CD4-positive, alpha-beta memory T cell (primary cell): ENCODE measurements around the gene MDN1. TPM values are rescaled to one million over a fixed set of nuclear protein-coding genes. Genes with fewer than 3 reads are reported as not detected.
A peak's percentile ranks its signal among the peaks of the same experiment; 100 is the strongest.
"Not testable (repeated sequence)": the region's sequence is repeated elsewhere in the genome, so short reads cannot be mapped to it uniquely, and the experiment has no call there.

ENCODE experiments used
- CTCF ChIA-PET: fragments of 350-600 bp; sonication (Branson Sonifier 250); formaldehyde crosslinking; loops from one replicate; lab custom pipeline; 2021; ENCODE audit warnings: inconsistent platforms; ENCODE audit not compliant: partially characterized antibody; lab: Charles Lee
- POLR2A ChIA-PET: fragments of 350-600 bp; sonication (Branson Sonifier 250); formaldehyde crosslinking; loops from one replicate; lab custom pipeline; 2021; ENCODE audit not compliant: partially characterized antibody; lab: Charles Lee
- DNase-seq, 5 donors: peaks; one replicate each; pipeline versions ENCODE4 v3.0.0 to v3.0.0-alpha.2; 2020 to 2022; ENCODE audit warnings: mixed read lengths in 1 of 5
- H3K27ac ChIP-seq: one replicate; pipeline ENCODE4 v1.7.0; 2013; ENCODE audit warnings: low read depth, low read length
- H3K27me3 ChIP-seq: 2 replicates; pipeline ENCODE4 v1.7.0; 2013; ENCODE audit warnings: mild to moderate bottlenecking, low read length, moderate library complexity; ENCODE audit not compliant: insufficient read depth
- H3K36me3 ChIP-seq: 2 replicates; pipeline ENCODE4 v1.7.0; 2013; ENCODE audit warnings: mild to moderate bottlenecking, low read length, moderate library complexity; ENCODE audit not compliant: insufficient read depth
- H3K4me1 ChIP-seq: 2 replicates; pipeline ENCODE4 v1.7.0; 2013; ENCODE audit warnings: mild to moderate bottlenecking, low read length, moderate library complexity; ENCODE audit not compliant: insufficient read depth
- H3K4me3 ChIP-seq, 2 donors: one replicate each; pipeline ENCODE4 v1.7.0; 2013; ENCODE audit warnings: low read length in 2 of 2, mild to moderate bottlenecking in 1 of 2
- H3K9me3 ChIP-seq, 2 donors: one replicate each; pipeline ENCODE4 v1.7.0; 2013; ENCODE audit warnings: low read length in 2 of 2, control low read depth in 1 of 2; ENCODE audit not compliant: control insufficient read depth in 1 of 2
- H3K27ac Mint-ChIP-seq, 7 donors: one replicate each; pipeline ENCODE4 v1.8.0; 2020 to 2021; ENCODE audit warnings: mixed read lengths in 7 of 7, mild to moderate bottlenecking in 6 of 7, inconsistent platforms in 3 of 7, moderate library complexity in 3 of 7
- H3K27me3 Mint-ChIP-seq, 2 donors: one replicate each; pipeline ENCODE4 v1.8.0; 2020 to 2021; ENCODE audit warnings: mixed read lengths in 2 of 2
- H3K36me3 Mint-ChIP-seq, 2 donors: one replicate each; pipeline ENCODE4 v1.8.0; 2020 to 2021; ENCODE audit warnings: mixed read lengths in 2 of 2, inconsistent platforms in 1 of 2, mild to moderate bottlenecking in 1 of 2
- H3K4me1 Mint-ChIP-seq, 4 donors: one replicate each; pipeline ENCODE4 v1.8.0; 2020 to 2021; ENCODE audit warnings: mixed read lengths in 4 of 4, mild to moderate bottlenecking in 1 of 4
- H3K4me3 Mint-ChIP-seq, 8 donors: one replicate each; pipeline ENCODE4 v1.8.0; 2020 to 2021; ENCODE audit warnings: mixed read lengths in 8 of 8, mild to moderate bottlenecking in 7 of 8, moderate library complexity in 6 of 8, inconsistent platforms in 3 of 8
- H3K9me3 Mint-ChIP-seq, 8 donors: one replicate each; pipeline ENCODE4 v1.8.0; 2020 to 2021; ENCODE audit warnings: mixed read lengths in 8 of 8, mild to moderate bottlenecking in 5 of 8, inconsistent platforms in 3 of 8, moderate library complexity in 1 of 8
- intact Hi-C: fragments of 100-400 bp; cut with micrococcal nuclease; formaldehyde crosslinking; loops from one replicate; pipeline ENCODE4 v1.15.1; 2023
- polyA plus RNA-seq, 2 donors: library from polyadenylated mRNA; unstranded; fragments of 300-500 nt; fragmentation: Illumina TruSeq; gene quantifications; one replicate each; pipeline ENCODE4 v1.2.3, GENCODE V29; 2021
- total RNA-seq, 2 experiments: library from RNA; stranded (reverse); gene quantifications; one replicate each; pipeline ENCODE4 v1.2.3, GENCODE V29; 2021

Gene MDN1
- total and polyA plus RNA-seq, 4 experiments from 2014 or later: 4.1 to 72.2 (median 36.1) TPM

- Histone ChIP-seq H3K36me3 (peaks cover 28% of the 10 kb centered on the region), H3K4me1 (peaks cover 18% of the 10 kb centered on the region)
- CTCF ChIA-PET, H3K9me3 Mint-ChIP-seq, DNase-seq, H3K27me3 Mint-ChIP-seq, POLR2A ChIA-PET, H3K27ac ChIP-seq, H3K27me3 ChIP-seq, H3K4me3 ChIP-seq, H3K9me3 ChIP-seq, H3K4me3 Mint-ChIP-seq, intact Hi-C loops: not testable (repeated sequence)
- Mint-ChIP-seq H3K27ac (peak overlapping the region in 1 of 7 donors; percentile 73), H3K4me1 (peaks cover 18 to 30% (median 21%) of the 10 kb centered on the region in 4 donors), H3K36me3 (peaks cover 27 to 58% of the 10 kb centered on the region in 2 donors)
Observed at GRCh38 chr6:89641581-89641980, 178.0 kb downstream of the MDN1 start.

GRCh38 chr6:89640804-89641203, 178.8 kb downstream of the MDN1 start:
- DNase-seq: no peak

GRCh38 chr6:89638320-89639195, 181.0 kb downstream of the MDN1 start, which contains the start of gene LYRM2:
LYRM2 (minus strand) TSS chr6:89638747; CDS start chr6:89638716, 31 bp downstream.
- H3K9me3 Mint-ChIP-seq: peaks cover 0 to 3% (median 0%) of the 10 kb centered on the region in 8 donors
- peaks cover 20 to 45% (median 29%) of the 10 kb centered on the region in 4 donors for H3K4me1 Mint-ChIP-seq
- no peaks in the 10 kb centered on the region for H3K27me3 Mint-ChIP-seq
- H3K4me3 Mint-ChIP-seq: peak within 1 kb of the TSS; percentile 95 to 98 (median 96)
- H3K27ac Mint-ChIP-seq: peak within 1 kb of the TSS; percentile 98 to 100 (median 99)
- no peaks in the 10 kb centered on the region for H3K27me3 ChIP-seq
- peak within 1 kb of the TSS; percentile 95 for H3K27ac ChIP-seq
- H3K4me3 ChIP-seq: peak within 1 kb of the TSS; percentile 97 to 99
- peaks cover 18% of the 10 kb centered on the region for H3K4me1 ChIP-seq
- POLR2A ChIA-PET: interaction anchor here (0.7 to 2.4 kb wide), 13 partner anchors 9 to 949 kb away, joined by 3 to 21 read pairs (median 4); partner anchors contain the start of genes MAP3K7, MDN1, PM20D2 and PNRC1
- intact Hi-C loops: loop anchor here (1.0 to 2.0 kb wide), 4 partner anchors 180 to 948 kb away; partner anchors contain the start of genes MAP3K7, MDN1 and RNGTT
- DNase-seq: peak; percentile 90 to 94 (median 92)
- no peaks in the 10 kb centered on the region for H3K9me3 ChIP-seq
- CTCF ChIA-PET: interaction anchor here (0.9 to 2.6 kb wide), 7 partner anchors 9 to 267 kb away, joined by 3 to 6 read pairs (median 4); partner anchors contain the start of gene ANKRD6
- H3K36me3 Mint-ChIP-seq: peaks cover 24 to 48% of the 10 kb centered on the region in 2 donors
- H3K36me3 ChIP-seq: peaks cover 8% of the 10 kb centered on the region

More at GRCh38 chr6:89640804-89641203, 178.8 kb downstream of the MDN1 start:
- peaks cover 0 to 3% (median 0%) of the 10 kb centered on the region in 8 donors for H3K9me3 Mint-ChIP-seq
- Histone ChIP-seq H3K36me3 (peaks cover 23% of the 10 kb centered on the region), H3K27me3 (no peaks in the 10 kb centered on the region), H3K9me3 (no peaks in the 10 kb centered on the region), H3K27ac (no peak overlapping the region), H3K4me3 (no peak overlapping the region), H3K4me1 (peaks cover 18% of the 10 kb centered on the region)
- H3K27me3 Mint-ChIP-seq: no peaks in the 10 kb centered on the region
- intact Hi-C loops: no loop called here
- ChIA-PET CTCF (interaction anchor here (1.9 kb wide), 1 partner anchor 208 kb away, joined by 6 read pairs; no protein-coding TSS in a partner anchor), POLR2A (no interaction called here)
- peaks cover 28 to 56% of the 10 kb centered on the region in 2 donors for H3K36me3 Mint-ChIP-seq
- peak overlapping the region in 1 of 8 donors; percentile 53 for H3K4me3 Mint-ChIP-seq
- H3K4me1 Mint-ChIP-seq: peaks cover 20 to 37% (median 25%) of the 10 kb centered on the region in 4 donors
- peak overlapping the region in 3 of 7 donors; percentile 73 to 86 (median 79) for H3K27ac Mint-ChIP-seq

- peaks cover 20 to 45% (median 29%) of the 10 kb centered on the region in 4 donors for H3K4me1 Mint-ChIP-seq
- H3K27ac Mint-ChIP-seq: peak overlapping the region; percentile 98 to 100 (median 99)
- Histone ChIP-seq H3K4me1 (peaks cover 18% of the 10 kb centered on the region), H3K27ac (peak overlapping the region; percentile 95), H3K9me3 (no peaks in the 10 kb centered on the region), H3K36me3 (peaks cover 3% of the 10 kb centered on the region), H3K4me3 (peak overlapping the region; percentile 97 to 99), H3K27me3 (no peaks in the 10 kb centered on the region)
- intact Hi-C loops: loop anchor here (1.0 to 2.0 kb wide), 4 partner anchors 181 to 949 kb away; partner anchors contain the start of genes MAP3K7, MDN1 and RNGTT
- ChIA-PET POLR2A (interaction anchor here (0.7 to 2.4 kb wide), 11 partner anchors 11 to 949 kb away, joined by 3 to 21 read pairs (median 4); partner anchors contain the start of genes MAP3K7, MDN1, PM20D2 and PNRC1), CTCF (interaction anchor here (0.9 to 2.6 kb wide), 7 partner anchors 10 to 266 kb away, joined by 3 to 6 read pairs (median 4); partner anchors contain the start of gene ANKRD6)
- H3K27me3 Mint-ChIP-seq: no peaks in the 10 kb centered on the region
- H3K36me3 Mint-ChIP-seq: peaks cover 24 to 44% of the 10 kb centered on the region in 2 donors
- peak overlapping the region; percentile 95 to 98 (median 96) for H3K4me3 Mint-ChIP-seq
- H3K9me3 Mint-ChIP-seq: peaks cover 0 to 3% (median 0%) of the 10 kb centered on the region in 8 donors
- no peak for DNase-seq
Observed at GRCh38 chr6:89637960-89638319, 181.7 kb downstream of the MDN1 start.

- POLR2A ChIA-PET, intact Hi-C loops, H3K4me3 ChIP-seq, H3K27ac ChIP-seq, H3K27me3 ChIP-seq, H3K27me3 Mint-ChIP-seq, DNase-seq, H3K9me3 Mint-ChIP-seq, H3K36me3 ChIP-seq, H3K9me3 ChIP-seq: not testable (repeated sequence)
- H3K27ac Mint-ChIP-seq: peak overlapping the region in 3 of 7 donors; percentile 6 to 17 (median 11)
- H3K4me3 Mint-ChIP-seq: peak overlapping the region in 6 of 8 donors; percentile 20 to 46 (median 35)
- peaks cover 18% of the 10 kb centered on the region for H3K4me1 ChIP-seq
- peaks cover 23 to 39% of the 10 kb centered on the region in 2 donors for H3K36me3 Mint-ChIP-seq
- CTCF ChIA-PET: interaction anchor here (0.7 kb wide), 1 partner anchor 513 kb away, joined by 4 read pairs; no protein-coding TSS in a partner anchor
- peaks cover 20 to 45% (median 29%) of the 10 kb centered on the region in 4 donors for H3K4me1 Mint-ChIP-seq
Observed at GRCh38 chr6:89636412-89636811, 183.2 kb downstream of the MDN1 start.

GRCh38 chr6:89630488-89630887, 189.1 kb downstream of the MDN1 start:
- Mint-ChIP-seq H3K9me3 (no peaks in the 10 kb centered on the region), H3K36me3 (peaks cover 9 to 18% of the 10 kb centered on the region in 2 donors), H3K27ac (no peak overlapping the region), H3K27me3 (no peaks in the 10 kb centered on the region), H3K4me3 (no peak overlapping the region), H3K4me1 (peaks cover 0 to 8% (median 3%) of the 10 kb centered on the region in 4 donors)
- no peaks in the 10 kb centered on the region for H3K9me3 ChIP-seq
- no peak for DNase-seq
- ChIA-PET POLR2A (no interaction called here), CTCF (no interaction called here)
- intact Hi-C loops: no loop called here
- no peak overlapping the region for H3K27ac ChIP-seq
- H3K36me3 ChIP-seq: no peaks in the 10 kb centered on the region
- H3K27me3 ChIP-seq: no peaks in the 10 kb centered on the region
- no peak overlapping the region for H3K4me3 ChIP-seq
- H3K4me1 ChIP-seq: no peaks in the 10 kb centered on the region
